ENCODE data around the gene PSMB10.
"Not testable (repeated sequence)": the region's sequence is repeated elsewhere in the genome, so short reads cannot be mapped to it uniquely, and the experiment has no call there.

The PSMB10 gene

DNA sequence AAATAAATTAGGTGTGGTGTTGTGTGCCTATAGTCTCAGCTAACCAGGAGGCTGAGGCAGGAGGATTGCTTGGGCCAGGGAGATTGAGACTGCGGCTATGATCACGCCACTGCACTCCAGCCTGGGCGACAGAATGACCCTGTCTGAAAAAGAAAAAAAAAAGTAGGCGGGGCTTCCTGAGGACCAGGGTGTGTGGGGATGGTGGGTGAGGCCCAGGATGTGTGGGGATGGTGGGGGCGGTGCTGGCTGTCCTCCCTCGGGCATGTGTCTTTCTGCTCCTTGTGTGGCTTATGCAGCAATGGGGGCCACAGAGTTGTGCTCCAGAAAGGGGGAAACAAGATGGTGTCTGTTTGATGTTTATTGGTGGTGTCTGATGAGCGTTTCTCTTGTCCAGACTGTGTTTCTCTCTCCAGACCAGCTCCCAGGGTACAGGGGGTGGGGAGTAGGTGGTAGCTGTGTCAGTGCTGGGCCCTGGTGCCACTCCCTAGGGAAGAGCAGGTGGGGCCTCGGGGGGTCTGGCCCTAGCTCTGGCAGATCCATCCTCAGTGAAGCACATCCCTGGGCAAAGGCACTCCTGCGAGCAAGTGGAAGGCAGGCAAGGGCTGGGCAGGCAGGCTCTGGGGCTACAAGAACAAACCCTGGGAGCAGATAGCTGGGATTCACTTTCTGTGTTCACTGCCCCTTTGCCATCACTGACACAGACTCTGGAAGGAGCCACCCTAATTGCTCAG, 5.0 kb upstream of the PSMB10 start:
- no peak for DNase-seq

DNA sequence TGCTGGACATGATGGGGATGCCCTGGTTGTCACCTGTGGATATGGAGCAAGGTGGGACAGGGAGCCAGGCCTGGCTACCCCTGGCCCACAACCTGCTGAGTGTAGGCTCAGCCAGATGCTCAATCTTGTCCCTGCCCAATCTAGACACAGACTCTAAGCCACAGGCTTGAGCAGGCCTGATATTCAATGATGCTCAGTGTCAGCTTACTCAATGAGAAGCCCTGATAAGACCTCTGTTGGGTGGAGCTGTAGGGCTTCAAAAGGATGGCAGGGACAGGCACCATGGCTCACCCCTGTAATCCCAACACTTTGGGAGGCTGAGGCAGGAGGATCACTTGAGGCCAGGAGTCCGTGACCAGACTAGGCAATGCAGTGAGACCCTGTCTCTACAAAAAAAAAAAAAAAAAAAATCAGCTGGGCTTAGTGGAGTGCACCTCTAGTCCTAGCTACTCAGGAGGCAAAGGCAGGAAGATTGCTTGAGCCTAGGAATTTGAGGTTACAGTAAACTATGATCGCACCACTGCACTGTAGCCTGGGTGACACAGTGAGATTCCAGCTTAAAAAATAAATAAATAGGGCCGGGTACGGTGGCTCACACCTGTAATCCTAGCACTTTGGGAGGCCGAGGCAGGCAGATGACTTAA, 3.9 kb upstream of the PSMB10 start:
- DNase-seq, result no peak

DNA sequence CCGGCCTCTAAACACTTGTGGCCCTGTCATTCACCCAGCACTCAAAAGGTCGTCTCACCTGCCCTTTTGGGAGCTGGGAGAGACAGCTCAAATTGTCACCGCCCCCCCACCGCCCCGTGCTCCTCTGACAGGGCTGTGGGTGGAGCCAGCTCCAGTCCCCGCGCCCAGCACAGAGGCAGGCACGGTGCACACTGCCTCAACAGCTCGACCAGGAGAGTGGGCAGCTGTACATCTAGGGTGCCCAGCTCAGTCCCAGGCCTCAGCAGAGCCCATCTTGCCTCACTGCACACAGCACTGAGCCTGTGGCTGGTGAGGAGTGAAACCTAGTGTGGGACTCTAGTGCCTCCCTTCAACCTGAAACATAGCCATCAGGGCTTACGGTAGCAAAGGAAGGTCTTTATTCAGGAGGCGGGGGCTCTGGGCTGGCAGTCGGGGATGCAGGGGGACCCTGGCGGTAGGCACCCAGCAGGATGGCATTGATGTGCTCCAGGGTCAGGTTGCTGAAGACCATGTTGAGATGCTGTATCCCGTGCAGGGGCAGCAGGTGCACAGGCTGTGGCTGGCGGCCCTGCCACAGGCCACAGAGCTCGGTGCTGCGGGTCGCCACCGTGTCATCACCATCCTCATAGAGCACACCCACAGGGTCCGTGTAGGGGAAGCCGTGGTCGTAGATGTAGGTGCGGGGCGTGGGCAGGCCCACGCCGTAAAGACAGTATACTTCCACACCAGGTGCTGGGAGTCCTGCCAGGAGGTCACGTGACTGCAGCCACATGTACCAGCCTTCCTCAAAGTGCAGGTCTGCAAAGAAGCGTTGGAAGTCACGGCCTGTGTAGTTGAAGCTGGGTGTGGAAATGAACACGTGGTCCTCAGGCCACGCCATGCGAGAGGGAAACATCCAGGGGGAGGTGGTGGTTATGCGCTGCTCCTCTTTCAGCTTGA, 3.1 kb upstream of the PSMB10 start:
- peak in 4 of 6 experiments; percentile 27 to 60 (median 40) for DNase-seq

DNA sequence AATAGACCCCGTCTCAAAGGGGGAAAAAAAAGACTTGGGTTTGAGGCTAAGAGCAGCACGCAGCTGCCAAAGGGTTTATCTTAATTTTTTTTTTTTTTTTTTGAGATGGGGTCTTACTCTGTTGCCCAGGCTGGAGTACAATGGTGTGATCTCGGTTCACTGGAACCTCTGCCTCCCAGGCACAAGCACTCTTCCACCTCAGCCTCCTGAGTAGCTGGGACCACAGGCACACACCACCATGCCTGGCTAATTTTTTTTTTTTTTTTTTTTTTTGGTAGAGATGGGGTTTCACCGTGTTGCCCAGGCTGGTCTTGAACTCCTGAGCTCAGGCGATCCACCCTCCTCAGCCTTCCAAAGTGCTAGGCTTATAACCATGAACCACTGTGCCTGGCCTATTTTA, 1.1 kb upstream of the PSMB10 start:
- DNase-seq, result not testable (repeated sequence)

DNA sequence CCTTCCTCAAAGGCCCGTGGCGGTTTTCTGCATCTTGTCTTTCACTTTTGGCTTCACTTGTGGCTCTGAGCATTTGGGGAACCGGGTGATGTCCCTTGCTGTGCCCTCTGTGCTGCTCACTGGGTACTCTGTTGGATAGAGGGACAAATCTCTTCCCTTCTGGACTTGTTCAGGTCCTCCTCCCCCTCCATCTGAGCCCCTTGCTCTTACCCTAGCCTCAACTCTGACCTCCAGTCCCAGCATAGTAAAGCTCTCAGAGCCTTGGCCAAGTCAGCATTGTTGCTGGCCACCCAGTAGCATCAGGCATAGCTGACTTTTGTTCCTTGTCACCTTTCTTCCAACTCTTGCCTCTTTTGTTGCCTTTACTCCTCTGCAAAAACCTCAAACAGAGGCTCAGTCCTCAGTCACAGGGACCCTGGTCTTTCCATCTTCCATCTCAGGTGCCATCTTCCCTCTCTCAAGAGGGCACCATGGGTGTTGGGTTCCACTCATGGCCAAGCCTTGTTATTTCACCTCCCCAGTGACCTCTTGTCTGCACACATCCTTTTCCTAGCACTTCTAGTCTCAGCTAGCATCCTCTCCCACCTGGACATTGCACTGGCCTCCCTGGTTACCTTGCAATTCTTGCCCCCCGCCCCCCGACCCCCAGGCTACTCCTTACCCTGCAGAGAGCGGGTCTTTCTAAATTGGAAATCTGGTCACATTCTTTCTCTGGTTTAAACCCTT, 393 bp upstream of the PSMB10 start:
- peak in 1 of 6 experiments; percentile 73 for DNase-seq

DNA sequence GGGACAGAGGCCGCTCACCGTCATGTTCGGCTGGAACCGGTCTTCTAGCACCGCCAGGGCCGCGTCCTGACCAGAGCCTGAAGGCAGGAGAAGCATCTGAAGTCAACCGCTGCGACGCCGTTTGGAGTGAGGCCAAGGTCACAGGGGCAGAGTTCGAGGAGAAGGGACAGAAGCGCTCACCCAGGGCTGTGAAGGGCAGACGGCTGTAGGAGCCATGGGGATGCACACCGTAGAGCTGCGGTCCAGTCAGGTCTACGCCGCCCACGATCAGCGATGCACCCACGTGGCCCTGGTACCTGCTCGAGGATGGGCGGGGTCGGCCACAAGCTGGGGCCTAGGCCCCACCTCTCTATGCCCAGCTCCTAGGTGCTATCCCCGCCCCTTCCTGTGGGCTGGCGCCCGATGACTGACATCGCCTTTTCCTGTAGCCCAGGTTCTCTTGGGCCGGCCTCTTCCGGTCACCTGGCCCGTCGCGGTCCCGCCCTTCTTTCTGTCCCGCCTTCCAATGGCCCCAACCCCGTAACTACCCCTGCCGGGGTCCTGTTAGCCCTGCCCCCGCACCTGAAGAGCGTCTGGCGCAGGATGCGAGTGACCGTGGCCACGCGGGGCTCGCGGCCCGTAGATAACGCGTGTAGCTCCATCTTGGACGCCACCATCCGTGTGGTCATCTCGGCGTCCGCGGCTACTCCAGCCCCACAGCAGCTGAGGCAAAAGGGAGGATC, 1.1 kb downstream of the PSMB10 start:
- DNase-seq, result peak; percentile 83 to 95 (median 89)

DNA sequence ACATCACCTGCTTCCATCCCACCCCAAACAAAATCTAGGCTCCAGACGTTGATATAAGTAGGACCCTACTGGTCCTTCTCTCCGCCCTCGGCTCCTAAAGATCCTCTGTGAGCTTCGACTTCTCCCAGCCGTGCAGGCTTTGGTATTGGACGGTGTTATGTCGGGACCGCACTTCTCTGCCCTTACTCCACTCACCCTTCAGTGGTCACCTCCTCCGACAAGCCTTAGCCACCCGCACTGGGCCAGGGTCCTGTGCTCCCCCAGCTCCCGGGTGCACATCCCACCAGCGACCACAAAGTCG, 1.6 kb downstream of the PSMB10 start:
- DNase-seq, result no peak

DNA sequence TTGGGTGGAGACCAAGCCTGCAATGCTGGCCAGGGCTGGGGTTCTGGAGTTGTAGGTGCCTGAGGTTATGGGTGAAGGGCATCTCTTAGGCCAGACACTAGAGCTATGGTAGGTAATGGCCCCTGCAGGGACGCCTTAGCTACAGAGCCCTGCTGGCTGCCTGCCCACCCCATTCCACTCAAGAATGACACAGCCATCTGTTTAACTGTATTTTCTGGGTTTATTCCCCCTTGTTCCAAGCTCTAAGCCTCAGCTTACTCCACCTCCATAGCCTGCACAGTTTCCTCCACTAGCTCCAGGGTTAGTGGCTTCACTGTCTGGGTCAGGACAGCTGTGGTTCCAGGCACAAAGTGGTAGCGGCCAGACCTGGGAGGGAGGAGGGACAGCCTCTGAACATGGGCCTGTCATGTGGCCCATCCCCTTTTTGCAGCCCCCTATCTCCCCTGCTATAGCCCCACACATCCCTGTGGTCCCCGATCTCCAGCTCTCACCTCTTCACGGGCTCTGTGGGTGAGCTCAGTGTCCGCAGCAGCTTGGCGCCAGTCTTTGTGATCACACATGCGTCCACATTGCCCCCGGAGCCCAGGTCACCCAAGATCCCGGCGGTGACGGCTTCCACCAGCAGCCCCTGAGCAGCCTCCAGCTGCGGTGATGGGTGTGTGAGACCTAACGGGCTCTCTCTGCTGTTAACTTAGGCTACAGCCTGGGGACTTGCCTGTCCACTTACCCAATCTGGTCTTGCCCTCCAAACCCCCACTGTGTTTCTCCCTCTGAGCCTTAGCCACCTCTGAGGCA, 2.1 kb downstream of the PSMB10 start:
- no peak for DNase-seq

DNA sequence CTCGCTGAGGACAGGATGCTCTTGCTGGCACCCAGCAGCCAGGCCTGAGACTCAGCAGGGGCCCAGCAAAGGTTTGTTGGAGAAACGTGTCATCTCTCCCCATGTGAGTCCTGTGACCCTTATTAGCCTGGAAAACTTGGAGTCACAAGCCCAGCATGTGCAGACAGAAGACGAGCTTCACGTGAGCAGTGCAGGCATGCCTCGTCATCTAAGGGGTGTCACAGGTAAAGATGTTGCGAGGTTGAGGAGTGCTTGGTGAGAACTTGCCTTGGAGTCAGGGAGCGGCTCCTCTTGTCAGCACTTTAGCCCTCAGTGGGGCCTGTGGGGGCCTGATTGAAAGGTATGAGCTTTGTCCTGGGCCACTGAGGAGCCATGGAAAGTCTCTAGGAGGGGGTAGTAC, 2.8 kb downstream of the PSMB10 start:
- no peak for DNase-seq

DNA sequence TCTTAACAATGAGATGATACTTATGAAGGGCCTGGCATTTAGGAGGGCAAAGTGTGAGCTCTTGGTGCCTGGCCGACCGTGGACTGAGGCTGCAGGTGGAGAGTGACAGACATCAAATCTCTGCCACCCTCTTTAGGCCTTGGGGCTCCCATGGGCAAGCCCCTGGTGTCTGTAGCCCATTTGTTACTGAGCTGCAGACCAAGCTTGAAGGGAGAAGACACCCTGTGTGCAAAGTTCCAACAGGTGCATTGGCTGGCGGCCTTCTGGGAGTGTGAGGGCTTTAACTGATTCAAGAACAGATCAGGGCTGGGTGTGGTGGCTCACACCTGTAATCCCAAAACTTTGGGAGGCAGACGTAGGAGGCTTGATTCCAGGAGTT, 4.2 kb downstream of the PSMB10 start:
- DNase-seq, result no peak

DNA sequence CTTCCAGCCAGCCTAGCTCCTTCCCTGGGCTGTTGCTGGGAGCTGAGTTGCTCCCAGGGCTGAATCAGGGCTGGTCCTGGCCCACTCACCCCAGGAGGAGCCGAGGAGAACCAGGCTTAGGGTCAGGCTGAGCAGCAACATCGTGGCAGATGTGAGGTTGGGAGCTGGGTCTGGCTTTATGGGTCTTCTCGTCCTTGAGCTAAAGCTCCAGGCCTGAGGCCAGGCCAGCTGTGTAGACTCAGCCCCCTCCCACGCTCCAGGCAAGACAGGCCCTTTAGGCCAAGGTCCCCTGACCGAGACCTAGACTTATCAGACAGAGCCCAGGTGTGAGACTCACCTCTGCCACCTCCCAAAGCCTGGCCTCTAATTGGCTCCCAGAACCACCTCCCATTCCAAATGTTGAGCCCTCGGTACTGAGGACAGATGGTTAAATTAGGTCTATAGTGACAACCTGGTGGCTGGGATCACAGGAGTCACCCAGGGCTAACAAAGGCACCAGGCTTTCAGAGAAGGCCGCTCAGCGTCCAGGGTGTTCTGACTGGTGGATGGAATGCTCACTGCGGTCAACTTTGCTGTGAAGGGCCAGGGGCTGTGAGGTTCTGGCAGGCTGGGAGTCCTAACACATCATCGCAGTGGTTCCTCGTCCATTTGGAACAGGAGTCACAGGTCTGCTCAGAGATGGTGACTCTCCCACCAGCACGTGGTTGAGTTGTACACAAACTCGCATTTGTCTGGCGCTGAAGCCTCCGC, 4.8 kb downstream of the PSMB10 start, which contains the start of gene CTRL:
Gene CTRL, minus strand, starts transcription at position 151 of the 750 bp plus-strand sequence. Its CDS starts 10 bp downstream, at position 141.
- DNase-seq, result no peak

DNA sequence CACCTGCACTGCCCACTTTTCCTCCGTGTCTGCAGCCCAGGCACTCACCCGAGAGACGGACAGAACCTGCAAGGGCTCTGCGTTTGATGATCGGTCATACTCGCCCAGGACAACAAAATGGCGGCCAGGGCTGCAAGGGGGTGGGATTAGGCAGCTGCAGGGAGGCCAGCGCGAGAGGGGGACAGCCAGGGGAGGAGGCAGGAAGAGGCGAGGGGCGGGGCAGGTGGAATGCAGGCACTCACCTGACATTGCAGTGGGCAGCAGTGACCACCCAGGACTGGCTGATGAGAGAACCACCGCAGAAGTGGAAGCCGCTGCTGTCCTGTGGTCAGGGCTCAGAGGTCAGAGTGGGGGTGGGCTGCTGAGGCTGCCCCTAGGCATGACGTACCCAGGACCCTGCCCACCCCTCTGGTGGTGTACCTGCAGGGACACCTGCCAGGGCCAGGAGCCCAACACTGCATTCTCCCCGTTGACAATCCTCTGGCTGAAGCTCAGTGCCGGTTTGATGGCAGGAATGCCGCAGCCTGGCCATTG, 5.9 kb downstream of the PSMB10 start:
- no peak for DNase-seq

DNA sequence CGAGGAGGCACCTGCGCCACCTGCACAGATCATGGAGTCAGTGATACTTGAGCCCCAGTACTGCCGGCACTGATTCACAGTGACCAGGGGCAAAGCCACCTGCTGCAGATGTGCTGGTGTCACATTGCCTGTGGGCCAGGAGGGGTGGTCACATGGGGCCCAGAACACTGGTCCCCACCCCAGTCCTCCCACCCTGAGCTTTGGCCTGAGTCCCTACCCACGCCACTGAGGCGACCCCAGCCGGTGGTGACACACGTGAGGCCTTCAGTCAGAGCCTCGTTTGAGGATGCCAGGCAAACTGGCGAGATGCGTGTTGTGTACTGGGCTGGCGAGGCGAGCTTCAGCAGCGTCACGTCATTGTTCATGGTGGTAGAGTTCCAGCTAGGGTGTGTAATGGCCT, 6.5 kb downstream of the PSMB10 start:
- no peak for DNase-seq

DNA sequence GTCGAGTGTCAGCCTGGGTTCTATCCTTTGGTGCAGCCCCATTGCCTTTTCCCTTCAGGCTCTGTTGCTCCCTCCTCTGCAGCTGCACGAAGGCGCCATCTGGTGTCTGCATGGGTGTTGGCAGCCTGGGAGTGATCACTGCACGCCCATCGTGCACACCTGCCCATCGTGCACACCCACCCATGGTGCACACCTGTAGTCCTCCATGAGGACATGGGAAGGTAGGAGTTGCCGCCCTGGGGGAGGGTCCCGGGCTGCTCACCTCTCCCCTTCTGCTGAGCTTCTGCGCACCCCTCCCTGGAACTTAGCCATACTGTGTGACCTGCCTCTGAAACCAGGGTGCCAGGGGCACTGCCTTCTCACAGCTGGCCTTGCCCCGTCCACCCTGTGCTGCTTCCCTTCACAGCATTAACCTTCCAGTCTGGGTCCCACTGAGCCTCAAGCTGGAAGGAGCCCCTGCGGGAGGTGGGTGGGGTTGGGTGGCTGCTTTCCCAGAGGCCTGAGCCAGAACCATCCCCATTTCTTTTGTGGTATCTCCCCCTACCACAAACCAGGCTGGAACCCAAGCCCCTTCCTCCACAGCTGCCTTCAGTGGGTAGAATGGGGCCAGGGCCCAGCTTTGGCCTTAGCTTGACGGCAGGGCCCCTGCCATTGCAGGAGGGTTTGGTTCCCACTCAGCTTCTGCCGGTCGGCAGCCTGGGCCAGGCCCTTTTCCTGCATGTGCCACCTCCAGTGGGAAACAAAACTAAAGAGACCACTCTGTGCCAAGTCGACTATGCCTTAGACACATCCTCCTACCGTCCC, 7.9 kb downstream of the PSMB10 start:
- peak; percentile 41 to 75 (median 67) for DNase-seq

DNA sequence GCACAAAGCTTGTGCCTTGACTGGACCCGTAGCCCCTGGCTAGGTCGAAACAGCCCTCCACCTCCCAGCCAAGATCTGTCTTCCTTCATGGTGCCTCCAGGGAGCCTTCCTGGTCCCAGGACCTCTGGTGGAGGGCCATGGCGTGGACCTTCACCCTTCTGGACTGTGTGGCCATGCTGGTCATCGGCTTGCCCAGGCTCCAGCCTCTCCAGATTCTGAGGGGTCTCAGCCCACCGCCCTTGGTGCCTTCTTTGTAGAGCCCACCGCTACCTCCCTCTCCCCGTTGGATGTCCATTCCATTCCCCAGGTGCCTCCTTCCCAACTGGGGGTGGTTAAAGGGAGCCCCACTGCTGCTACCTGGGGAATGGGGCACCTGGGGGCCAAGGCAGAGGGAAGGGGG, 8.5 kb downstream of the PSMB10 start:
- no peak for DNase-seq

DNA sequence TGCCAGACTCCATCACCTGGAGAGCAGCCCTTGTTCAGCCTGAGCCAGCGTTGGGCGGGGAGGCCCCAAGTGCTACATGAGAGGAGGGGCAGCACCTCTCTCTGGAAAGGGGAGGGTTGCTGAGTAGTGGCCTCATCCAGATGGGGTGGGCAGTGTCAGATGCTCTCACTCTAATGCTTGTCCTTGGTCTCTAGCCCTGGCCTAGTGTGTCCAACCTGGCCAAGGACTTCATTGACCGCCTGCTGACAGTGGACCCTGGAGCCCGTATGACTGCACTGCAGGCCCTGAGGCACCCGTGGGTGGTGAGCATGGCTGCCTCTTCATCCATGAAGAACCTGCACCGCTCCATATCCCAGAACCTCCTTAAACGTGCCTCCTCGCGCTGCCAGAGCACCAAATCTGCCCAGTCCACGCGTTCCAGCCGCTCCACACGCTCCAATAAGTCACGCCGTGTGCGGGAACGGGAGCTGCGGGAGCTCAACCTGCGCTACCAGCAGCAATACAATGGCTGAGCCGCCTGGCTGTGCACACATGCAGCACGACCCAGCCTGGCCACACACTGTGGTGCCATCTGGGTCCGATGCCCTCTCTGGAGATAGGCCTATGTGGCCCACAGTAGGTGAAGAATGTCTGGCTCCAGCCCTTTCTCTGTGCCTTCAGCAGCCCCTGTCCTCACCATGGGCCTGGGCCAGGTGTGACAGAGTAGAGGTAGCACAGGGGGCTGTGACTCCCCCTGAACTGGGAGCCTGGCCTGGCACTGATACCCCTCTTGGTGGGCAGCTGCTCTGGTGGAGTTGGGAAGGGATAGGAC, 9.3 kb downstream of the PSMB10 start:
- DNase-seq, result no peak

DNA sequence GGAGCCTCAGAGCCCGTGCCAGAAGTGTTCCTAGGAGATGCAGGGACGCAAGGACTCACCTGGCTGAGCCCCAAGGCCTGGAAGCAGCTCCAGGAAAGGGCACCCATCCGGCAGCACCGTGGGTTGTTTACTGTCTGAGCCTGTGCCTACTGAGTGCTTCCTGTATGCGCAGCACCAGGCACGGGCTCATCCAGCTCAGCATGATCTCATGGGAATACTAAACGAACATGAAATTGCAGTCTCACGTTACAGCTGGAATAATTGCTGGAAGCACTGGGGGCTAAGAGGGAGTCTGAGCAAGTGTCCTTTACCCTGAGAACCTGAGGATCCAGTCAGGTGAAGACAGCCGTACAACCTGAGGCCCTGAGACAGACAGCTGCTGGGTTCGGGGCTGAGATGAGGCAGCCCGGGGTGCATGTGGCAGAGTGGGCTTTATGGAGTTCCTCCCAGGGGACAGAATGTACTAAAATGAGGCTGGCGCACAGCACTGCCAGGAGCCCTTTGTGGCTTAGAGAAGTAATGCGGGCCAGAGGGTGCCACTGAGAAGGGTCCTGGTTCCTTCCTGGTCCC, 10.4 kb downstream of the PSMB10 start:
- no peak for DNase-seq
